ENCODE results near the gene C1QL1.

GRCh38 chr17:44969144-44969780 is 1.2 kb upstream of the C1QL1 start:
- TF ChIP-seq CTCF (IDR thresholded peaks at IDR 0.05; ENCODE audit: low read depth, low read length) (no peak), POLR2A (IDR thresholded peaks at IDR 0.05; ENCODE audit: extremely low read depth, insufficient read length) (no peak), MAX (IDR thresholded peaks at IDR 0.05; ENCODE audit: low read depth, low read length) (no peak)
